HG03175 (cell line): ENCODE results near the gene TERT.
"Not testable (repeated sequence)": the region's sequence is repeated elsewhere in the genome, so short reads cannot be mapped to it uniquely, and the experiment has no call there.

ENCODE experiments used
- ATAC-seq: cut with Tn5 transposase; IDR thresholded peaks from one replicate; pipeline ENCODE4 v1.9.1; 2021; ENCODE audit warnings: mild to moderate bottlenecking, moderate library complexity; ENCODE audit not compliant: unreplicated experiment

TERT gene

DNA sequence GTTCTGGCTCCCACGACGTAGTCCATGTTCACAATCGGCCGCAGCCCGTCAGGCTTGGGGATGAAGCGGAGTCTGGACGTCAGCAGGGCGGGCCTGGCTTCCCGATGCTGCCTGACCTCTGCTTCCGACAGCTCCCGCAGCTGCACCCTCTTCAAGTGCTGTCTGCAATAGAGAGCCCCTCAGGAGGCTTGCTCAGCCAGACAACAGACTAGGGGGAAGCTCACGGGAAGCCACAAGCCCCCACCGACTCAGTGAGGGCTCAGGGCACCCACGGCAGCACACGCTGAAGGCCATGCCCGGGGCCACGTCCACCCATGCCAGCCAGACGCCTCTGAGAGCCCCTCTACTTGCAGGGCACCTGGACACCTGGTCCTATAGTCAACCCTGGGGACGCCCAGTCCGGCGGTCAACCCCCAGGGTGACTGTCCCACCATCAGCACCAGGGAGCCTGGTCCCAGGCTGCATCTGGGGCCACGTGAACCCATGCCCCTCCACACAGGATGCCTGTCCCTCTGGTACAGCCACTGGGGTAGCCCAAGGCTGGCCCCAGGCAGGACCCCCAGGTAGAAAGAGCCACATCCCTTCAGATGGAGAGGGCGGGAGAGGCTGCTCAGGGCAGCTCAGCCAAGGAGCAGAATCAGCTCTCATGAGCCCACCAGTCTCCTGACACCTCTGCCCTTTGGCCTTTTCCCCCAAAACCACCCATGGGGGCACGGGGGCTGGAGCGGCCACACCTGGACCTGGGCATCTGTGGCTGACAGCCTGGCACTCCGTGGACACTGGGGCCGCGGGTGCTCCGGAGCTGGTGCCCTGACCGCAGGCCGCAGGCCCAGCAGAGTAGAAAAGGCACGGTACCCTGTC lies 14.5 kb downstream of the TERT start:
- no peak for ATAC-seq

DNA sequence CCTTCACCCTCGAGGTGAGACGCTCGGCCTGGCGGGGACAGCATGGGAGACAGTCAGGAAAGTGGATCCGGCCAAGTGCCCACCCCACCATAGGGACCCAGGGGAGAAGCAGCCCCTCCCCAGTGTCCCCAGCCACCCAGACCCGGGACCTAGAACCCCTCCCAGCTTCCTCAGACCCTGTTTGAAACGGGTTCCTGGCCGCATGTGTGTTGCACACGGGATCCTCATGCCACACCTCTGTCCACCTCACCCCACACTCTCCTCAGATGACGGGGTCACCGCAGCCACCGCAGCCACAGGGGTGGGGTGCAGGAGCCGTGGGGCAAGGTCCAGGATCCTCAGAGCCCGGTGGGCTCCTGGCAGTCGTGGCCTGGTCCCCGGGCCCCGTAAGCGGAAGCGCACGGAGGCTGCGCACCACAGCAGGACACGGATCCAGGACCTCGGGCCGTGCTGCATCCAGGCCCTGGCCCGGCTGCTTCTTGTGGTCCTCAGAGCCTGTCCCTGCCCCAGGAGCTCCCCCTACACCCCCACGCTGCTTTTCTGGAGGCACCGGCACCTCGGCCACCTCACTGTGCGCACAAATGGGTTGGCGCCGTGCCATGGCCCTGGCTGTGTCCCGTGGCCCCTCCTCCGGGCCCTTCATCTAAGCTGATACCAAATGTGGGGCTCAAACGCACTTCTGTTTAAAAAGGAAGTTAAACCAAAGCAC lies 15.3 kb downstream of the TERT start:
- ATAC-seq, result no peak

DNA sequence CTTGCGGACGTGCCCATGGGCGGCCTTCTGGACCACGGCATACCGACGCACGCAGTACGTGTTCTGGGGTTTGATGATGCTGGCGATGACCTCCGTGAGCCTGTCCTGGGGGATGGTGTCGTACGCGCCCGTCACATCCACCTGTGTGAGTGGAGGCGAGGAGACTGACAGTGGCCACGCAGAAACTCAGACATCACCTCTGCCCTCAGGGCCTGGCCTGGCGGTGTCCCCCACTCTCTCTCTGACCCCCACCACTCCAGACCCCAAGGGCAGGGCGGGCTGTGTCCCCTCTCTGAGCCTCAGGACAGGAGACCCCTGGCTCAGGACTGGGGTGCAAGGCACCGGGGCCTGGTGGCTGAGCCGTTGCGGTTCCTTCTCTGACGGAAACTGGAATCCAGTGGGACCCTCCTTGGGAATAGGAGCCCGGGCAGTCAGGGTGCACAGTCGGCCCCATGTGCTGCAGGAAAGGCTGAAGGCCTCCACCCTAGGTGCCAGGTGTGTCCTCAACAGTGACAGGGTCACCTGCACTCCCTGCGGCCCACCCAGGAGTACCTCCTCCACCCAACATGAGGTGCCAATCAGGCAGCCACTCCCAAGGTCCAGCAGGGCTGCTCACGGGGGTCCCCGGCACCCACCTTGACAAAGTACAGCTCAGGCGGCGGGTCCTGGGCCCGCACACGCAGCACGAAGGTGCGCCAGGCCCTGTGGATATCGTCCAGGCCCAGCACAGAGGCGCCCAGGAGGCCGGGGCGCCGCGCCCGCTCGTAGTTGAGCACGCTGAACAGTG lies 16.0 kb downstream of the TERT start:
- no peak for ATAC-seq

DNA sequence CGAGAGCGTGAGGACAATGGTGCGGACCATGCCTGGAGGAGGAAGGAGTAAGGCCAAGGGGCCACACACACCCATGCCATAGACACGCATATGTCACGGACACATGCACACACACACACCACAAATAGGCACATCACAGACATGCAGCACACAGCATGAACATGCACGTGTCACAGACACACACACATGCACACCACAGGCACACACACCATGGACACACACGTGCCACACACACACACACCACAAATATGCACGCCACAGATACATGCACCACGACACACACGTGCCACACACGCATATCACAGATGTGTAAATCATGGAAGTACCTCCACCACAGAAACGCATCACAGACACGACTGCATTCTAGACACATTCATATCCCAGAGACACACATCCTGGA lies 16.7 kb downstream of the TERT start:
- no peak for ATAC-seq

DNA sequence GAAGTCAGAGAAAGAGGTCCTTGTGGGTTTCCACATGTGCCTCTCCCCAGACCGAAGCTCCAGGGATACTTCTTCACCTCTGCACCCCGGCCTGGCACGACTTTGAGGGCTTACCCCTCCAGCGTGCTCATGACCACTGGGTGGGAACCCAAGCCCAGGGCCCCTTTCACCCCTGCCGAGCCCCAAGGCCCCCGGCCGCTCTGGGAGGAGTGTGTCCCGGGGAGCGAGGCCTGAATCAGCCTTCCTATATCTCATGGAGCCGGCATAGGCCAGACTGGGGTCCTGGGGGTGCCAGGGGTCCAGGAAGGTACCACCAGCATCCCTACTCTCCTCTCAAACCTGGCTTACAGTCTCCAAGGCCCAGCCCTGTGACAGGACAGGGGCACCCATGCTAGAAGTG lies 17.1 kb downstream of the TERT start:
- ATAC-seq, result no peak

DNA sequence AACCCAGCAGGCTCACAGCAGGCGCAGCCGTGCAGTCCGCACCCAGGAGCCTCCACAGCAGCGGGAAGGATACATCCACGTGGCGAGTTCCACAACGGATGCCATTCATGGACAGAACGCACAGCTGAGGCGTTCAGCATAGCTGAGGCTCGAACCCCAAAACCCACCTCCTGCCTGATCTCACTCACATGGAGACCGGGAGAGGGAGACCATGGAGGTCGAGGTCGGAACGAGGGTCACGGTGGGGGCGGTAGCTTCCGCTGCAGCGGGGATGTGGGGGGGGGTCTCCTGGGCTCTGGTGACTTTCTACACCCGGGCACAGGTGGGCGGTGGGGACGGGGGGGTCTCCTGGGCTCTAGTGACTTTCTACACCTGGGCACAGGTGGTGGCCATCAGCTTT lies 17.5 kb downstream of the TERT start:
- no peak for ATAC-seq

DNA sequence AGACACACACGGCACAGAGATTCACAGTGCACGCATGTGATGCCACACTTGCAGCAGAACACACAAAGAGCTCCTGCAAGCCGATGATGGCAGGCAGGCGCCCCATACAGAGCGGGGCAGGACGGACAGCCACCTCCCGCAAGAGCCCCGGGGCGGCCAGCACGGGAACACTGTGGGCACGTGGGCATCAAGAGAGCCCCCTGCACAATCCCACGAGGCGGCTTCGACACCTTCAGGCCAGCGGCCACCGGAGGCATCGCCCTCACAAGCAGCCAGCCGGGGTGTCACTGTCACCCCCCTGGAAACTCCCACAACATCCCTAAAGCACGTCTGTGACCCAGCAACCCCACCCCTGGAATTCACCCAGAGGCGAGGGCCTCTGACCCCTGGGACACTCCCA lies 17.9 kb downstream of the TERT start:
- no peak for ATAC-seq

DNA sequence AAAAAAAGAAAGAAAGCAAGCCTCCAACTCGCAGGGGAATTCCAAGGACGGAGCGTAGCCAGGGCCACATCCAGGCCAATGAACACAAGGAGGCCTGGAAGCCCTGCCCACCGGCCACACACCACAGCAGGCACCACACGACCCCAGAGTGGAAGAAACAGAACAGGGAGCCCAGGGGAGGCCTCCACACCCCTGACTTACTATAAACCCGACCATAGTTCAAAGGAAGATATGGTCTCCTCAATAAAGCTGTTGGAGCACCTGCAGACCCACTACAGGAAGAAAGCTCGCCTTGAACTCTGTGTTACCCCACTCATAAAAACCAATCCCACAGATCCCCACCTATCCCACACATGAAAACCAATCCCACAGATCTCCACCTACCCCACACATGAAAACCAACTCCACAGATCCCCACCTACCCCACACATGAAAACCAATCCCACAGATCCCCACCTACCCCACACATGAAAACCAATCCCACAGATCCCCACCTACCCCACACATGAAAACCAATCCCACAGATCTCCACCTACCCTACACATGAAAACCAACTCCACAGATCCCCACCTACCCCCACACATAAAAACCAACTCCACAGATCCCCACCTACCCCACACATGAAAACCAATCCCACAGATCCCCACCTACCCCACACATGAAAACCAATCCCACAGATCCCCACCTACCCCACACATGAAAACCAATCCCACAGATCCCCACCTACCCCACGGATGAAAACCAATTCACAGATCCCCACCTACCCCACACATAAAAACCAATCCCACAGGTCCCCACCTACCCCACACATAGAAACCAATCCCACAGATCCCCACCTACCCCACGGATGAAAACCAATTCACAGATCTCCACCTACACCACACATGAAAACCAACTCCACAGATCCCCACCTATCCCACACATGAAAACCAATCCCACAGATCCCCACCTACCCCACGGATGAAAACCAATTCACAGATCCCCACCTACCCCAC lies 19.2 kb downstream of the TERT start:
- not testable (repeated sequence) for ATAC-seq

DNA sequence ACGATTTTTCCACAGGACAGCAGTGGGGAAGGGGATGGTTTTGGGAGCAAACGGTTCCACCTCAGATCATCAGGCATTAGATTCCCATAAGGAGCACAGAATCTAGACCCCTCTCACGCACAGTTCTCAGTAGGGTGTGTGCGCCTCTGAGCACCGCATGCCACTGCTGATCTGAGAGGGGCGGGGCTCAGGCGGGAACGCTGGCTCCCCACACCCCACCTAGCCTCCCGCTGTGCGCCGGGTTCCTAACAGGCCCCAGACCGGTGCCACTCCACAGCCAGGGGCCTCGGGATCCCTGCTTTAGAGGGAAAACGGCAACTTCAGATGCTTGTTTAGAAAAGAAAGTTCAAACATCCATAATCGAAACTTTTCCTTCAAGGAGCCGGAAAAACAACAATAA lies 20.4 kb downstream of the TERT start:
- no peak for ATAC-seq

DNA sequence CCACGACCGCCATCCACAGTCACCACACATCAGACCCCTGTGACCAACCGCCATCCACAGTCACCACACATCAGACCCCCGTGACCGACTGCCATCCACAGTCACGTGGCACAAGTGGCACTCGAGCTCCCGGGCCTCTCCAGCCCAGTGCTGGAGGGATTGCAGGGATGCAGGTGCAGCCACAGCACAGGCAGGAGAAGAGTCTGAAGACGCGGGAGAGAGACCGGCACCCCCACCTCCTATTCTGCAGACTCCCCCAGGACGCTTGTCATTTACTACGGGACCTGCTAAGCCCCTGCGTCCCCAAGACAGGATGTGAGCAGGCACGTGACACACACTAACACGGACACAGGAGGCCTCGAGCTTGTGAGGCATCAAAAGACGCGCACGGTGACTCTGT lies 21.1 kb downstream of the TERT start:
- no peak for ATAC-seq

DNA sequence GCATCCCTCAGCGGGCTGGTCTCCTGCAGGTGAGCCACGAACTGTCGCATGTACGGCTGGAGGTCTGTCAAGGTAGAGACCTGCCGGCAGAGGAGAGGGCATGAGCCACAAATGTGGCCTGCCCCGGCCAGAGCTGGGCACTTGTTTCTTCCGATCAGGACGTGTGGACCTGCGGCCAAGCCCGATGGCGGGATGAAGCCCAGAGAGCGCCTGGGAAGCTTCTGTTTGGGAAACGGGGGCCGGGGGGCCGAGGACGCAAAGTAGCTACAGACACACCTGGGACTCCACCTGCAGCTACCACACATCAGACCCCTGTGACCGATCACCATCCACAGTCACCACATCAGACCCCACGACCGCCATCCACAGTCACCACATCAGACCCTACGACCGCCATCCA lies 22.7 kb downstream of the TERT start:
- ATAC-seq, result no peak

DNA sequence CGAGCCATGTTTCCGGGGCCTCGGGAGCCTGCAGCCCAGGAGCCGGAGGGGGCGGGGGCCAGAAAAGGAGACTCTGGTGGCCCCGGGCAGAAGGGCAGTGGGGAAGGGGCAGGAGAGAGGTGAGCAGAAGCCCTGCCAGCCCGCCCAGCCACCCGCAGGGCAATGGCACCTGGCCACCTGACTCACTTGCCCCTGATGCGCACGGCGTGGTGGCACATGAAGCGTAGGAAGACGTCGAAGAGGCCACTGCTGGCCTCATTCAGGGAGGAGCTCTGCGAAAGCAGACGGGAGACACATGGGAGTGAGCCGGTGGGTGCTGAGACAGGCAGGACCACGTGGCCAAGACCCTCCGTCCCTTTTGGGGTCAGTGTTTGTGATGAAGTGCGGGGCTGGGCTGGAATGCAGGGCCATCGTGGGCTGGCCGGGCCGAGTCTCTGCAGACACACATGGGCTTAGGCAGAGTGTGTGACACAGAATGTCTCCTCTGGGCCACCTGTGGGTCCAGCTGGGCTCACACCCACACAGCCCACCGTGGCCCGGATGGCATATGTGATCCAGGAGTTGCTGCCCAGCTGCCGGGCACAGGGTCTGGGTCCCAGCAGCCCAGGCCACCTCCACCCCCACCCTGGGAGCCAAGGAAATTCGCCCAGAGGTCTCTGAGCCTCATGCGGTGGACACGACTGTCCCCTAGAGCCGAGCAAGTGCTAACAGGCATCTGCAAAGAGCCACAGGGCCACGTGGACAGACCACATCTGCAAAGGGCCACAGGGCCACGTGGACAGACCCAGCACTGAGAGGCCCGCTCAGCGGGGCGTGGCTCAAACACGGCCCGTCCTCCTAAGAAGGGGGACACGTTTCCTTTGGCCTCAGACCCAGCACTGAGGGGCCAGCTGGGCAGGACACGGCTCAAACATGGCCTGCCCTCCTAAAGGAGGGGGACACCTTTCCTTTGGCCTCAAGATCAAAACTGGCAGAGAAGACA lies 23.6 kb downstream of the TERT start:
- no peak for ATAC-seq

DNA sequence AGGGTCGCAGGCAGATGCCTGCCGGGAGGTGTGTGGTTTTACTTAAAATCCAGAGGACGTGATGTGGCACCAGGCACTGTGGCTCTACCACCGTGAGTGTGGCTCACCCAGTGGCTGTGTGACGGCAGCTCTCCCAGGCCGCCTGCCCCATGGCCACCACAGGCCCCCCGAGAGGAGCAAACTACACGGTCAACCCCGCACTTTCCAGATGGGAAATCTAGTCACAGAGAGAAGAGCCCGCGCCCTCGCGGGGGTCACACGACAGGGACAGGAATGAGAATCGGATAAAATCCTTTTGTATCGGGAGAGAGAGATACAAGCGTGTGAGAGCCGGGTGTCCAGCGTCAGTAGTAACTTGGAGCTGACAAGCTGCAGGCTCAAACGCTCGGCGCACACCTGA lies 24.4 kb downstream of the TERT start:
- ATAC-seq, result no peak

DNA sequence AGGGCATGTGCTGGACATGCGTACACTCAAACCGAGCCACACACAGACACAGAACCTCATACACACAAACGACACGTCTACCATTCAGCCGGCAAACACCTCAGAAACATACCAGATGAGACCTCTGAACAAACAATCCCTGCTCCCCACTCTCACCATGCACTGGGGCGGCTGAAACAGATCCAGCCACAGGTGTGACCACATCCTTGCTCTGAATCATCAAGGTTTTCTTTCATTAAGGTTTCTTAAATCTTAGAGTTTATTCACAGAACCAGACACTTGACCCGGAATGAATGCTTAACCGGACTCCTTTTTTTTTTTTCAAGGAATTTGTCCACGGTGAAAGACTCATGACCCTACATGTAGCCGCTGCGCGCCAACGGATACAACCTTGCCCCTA lies 26.2 kb downstream of the TERT start:
- no peak for ATAC-seq

DNA sequence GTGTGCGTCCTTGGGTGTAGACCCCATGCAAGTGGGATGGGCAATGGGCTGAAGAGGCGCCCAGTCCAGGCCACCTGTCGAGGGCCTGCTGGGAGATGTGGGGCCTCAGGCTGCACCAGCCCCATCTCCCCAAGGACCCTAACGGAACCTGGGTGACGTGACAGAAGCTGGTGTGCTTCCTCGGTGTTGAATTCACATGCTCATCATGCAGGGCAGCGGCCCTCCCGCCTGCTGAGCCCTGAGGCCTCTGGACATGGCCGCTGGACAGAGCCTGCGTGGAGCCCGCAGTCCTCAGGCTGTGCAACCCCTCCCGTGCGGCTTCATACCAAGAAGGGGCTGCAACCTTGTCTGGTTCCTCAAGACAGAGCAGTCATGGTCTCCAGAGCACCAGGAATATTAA lies 26.8 kb downstream of the TERT start:
- no peak for ATAC-seq

DNA sequence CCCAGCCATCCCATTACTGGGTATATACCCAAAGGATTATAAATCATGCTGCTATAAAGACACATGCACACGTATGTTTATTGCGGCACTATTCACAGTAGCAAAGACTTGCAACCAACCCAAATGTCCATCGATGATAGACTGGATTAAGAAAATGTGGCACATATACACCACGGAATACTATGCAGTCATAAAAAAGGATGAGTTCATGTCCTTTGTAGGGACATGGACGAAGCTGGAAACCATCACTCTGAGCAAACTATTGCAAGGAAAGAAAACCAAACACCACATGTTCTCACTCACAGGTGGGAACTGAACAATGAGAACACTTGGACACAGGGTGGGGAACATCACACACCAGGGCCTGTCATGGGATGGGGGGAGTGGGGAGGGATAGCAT lies 27.4 kb downstream of the TERT start:
- not testable (repeated sequence) for ATAC-seq

DNA sequence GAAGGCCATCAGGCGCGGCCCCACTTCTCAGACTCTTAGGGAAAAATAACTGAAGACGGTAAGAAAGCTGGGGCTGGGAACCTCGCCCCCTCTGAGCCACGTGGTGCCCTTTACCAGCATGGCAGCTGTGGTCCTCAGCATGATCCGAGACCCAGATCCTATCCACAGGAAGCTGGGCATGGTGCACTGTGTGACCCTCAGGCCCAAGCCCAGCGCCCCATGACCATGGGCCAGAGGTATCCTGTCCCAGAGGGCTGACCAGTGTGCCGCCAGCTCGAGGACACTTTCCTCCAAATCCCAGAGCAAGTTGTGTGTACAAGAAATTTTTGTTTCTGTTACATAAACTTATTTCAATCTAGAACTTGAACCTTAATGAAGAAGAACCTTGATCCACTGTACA lies 28.1 kb downstream of the TERT start:
- no peak for ATAC-seq

DNA sequence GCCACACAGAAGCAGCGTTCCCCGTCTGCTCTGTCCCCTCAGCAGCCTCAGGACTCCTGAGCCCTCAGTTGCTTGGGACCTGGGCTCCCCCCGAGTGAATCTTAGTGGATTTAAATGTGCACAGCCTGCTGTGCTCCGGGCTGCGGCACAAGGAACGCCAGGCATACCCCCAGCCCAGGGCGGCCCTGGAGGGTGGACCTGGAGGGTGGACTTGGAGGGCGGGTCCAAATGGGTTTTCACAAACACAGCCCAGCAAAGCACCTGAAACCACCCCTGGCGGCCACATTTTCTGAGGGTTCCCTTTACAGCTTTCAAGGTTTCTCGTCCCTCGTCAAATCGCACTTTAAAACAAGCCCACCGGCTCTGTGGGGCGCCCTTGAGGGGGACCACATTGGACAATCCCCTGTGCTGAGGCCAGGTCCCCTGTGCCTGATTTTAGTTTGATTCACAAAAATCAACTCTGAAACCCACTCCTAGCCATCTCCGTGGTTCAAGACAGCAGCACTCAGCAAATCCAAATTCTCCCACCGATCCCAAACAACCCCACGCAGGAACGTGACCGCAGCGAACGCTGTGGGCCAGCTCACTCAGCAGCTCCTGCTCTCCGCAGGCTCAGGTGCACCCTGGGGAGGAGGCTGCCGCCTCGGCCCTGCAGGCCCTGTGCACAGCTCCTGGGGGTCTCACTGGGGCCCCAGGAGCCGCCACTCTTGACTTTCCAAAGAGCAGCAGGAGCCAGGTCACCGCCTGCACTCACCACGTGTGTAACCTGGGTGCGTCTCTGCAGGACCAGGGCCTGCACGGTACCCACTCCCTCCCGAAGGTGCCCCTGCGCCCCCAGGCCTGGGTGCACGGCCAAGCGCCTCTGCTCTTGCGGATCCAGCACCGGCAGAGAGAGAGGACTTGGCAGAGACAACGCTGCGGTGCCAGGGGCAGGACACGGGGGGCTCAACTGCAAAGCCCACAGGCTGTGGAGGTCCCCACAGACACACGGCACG lies 29.1 kb downstream of the TERT start:
- no peak for ATAC-seq
